HK-2 (cell line): ENCODE data around the gene PPIL1.

Experiments
- DNase-seq: peaks from one replicate; pipeline ENCODE4 v3.0.0-alpha.2; 2018; ENCODE audit not compliant: unreplicated experiment

The PPIL1 gene

GRCh38 chr6:36836111-36837021 is 38.2 kb downstream of the PPIL1 start:
- DNase-seq, result no peak

- no peak for DNase-seq
These were observed 39.8 kb downstream of the PPIL1 start for GRCh38 chr6:36834576-36835341.

- DNase-seq, result no peak
These were observed 41.3 kb downstream of the PPIL1 start for GRCh38 chr6:36833182-36833789.

- DNase-seq, result no peak
These were observed 42.3 kb downstream of the PPIL1 start for GRCh38 chr6:36832313-36832712.

GRCh38 chr6:36830577-36830976 is 44.0 kb downstream of the PPIL1 start:
- DNase-seq, result no peak

GRCh38 chr6:36829919-36830544 is 44.6 kb downstream of the PPIL1 start:
- DNase-seq, result no peak

GRCh38 chr6:36827261-36828079 is 47.1 kb downstream of the PPIL1 start:
- DNase-seq, result peak; percentile 68

- DNase-seq, result no peak
These were observed 47.9 kb downstream of the PPIL1 start for GRCh38 chr6:36826520-36827227.

- DNase-seq, result no peak
These were observed 48.6 kb downstream of the PPIL1 start for GRCh38 chr6:36825994-36826393.

- DNase-seq, result no peak
These were observed 49.2 kb downstream of the PPIL1 start for GRCh38 chr6:36825452-36825851.

- no peak for DNase-seq
These were observed 50.4 kb downstream of the PPIL1 start for GRCh38 chr6:36824253-36824652.

- no peak for DNase-seq
These were observed 51.0 kb downstream of the PPIL1 start for GRCh38 chr6:36823421-36824096.

GRCh38 chr6:36822506-36823269 is 51.9 kb downstream of the PPIL1 start:
- no peak for DNase-seq

GRCh38 chr6:36821581-36822335 is 52.8 kb downstream of the PPIL1 start:
- DNase-seq, result peak; percentile 24

GRCh38 chr6:36820700-36821580 is 53.7 kb downstream of the PPIL1 start:
- peak; percentile 84 for DNase-seq

- DNase-seq, result no peak
These were observed 55.8 kb downstream of the PPIL1 start for GRCh38 chr6:36818756-36819155.

- DNase-seq, result no peak
These were observed 56.8 kb downstream of the PPIL1 start for GRCh38 chr6:36817847-36818246.
